Spleen (tissue), 7 donors: ENCODE results near the gene DOCK4.

ENCODE experiments used
- POLR2A ChIP-seq, 3 donors: fragments of 450-650 bp; IDR thresholded peaks; one replicate each; pipeline ENCODE4 v1.5.1; 2017; ENCODE audit warnings: antibody characterized with exemption in 3 of 3, mild to moderate bottlenecking in 1 of 3
- POLR2AphosphoS5 ChIP-seq, 3 donors: sonication (generic); formaldehyde crosslinking; IDR thresholded peaks; one replicate each; pipeline ENCODE4 v1.5.1; 2017; ENCODE audit warnings: antibody characterized with exemption in 3 of 3
- TF ChIP-seq, protein P1 (sequence below), 11 experiments: fragments of 200-600 bp in 7 of 11; fragments of 450-650 bp in 4 of 11; sonication (generic) in 4 of 11; IDR thresholded peaks in 8 of 11; conservative IDR thresholded peaks in 3 of 11; 1 replicate in 7 of 11; 2 replicates in 4 of 11; pipeline versions ENCODE4 v1.4.0 to v1.8.0; 2016 to 2021; ENCODE audit warnings: antibody characterized with exemption in 11 of 11, inconsistent platforms in 4 of 11, mild to moderate bottlenecking in 1 of 11
- donor health status: DM: no; HTN: no; CAD: no; lungs with moderate emphysema.
- donor health status: DM: no; HTN: no; CAD: no.
- donor health status: DM: no; HTN: no; CAD: no.

DNA sequence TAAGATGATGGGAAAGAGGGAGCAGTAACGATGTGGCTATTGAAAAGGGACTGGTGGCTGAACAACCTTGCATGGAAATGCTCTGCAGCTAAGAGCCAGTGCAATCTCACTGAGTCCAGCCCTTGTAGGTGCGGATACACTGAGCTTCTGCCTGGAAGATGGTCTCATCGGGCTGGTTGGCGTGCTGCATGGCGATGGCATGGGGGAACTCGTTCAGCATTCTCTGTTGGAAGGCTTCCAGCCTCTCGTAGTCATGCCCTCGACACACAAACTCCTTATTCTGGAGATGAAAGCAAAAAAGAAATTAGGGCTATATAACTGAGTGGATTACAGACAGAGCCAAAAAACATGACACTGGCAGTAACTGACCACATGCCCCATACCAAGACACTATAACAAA is 446.2 kb downstream of the DOCK4 start:
- TF ChIP-seq, protein P1, sequence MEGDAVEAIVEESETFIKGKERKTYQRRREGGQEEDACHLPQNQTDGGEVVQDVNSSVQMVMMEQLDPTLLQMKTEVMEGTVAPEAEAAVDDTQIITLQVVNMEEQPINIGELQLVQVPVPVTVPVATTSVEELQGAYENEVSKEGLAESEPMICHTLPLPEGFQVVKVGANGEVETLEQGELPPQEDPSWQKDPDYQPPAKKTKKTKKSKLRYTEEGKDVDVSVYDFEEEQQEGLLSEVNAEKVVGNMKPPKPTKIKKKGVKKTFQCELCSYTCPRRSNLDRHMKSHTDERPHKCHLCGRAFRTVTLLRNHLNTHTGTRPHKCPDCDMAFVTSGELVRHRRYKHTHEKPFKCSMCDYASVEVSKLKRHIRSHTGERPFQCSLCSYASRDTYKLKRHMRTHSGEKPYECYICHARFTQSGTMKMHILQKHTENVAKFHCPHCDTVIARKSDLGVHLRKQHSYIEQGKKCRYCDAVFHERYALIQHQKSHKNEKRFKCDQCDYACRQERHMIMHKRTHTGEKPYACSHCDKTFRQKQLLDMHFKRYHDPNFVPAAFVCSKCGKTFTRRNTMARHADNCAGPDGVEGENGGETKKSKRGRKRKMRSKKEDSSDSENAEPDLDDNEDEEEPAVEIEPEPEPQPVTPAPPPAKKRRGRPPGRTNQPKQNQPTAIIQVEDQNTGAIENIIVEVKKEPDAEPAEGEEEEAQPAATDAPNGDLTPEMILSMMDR (IDR thresholded peaks at IDR 0.05 in 8 of 11, conservative IDR thresholded peaks at IDR 0.05 in 3 of 11), result no peak
- TF ChIP-seq POLR2A (IDR thresholded peaks at IDR 0.05), result no peak
- TF ChIP-seq POLR2AphosphoS5 (IDR thresholded peaks at IDR 0.05), result no peak
